GM21367 (cell line): ENCODE data around the gene TPK1.
"Not testable (repeated sequence)": the region's sequence is repeated elsewhere in the genome, so short reads cannot be mapped to it uniquely, and the experiment has no call there.

Experiments
- ATAC-seq: cut with Tn5 transposase; IDR thresholded peaks from one replicate; pipeline ENCODE4 v1.9.1; 2021; ENCODE audit not compliant: unreplicated experiment

Gene TPK1

GRCh38 chr7:144726840-144727239, 109.0 kb downstream of the TPK1 start:
- ATAC-seq = not testable (repeated sequence)

- peak; percentile 92 for ATAC-seq
Observed at GRCh38 chr7:144725070-144725469, 110.8 kb downstream of the TPK1 start.

GRCh38 chr7:144723301-144723700, 112.6 kb downstream of the TPK1 start:
- no peak for ATAC-seq

GRCh38 chr7:144720710-144721109, 115.1 kb downstream of the TPK1 start:
- ATAC-seq = no peak

GRCh38 chr7:144720149-144720548, 115.7 kb downstream of the TPK1 start:
- no peak for ATAC-seq

- no peak for ATAC-seq
Observed at GRCh38 chr7:144717720-144718119, 118.1 kb downstream of the TPK1 start.

- ATAC-seq = no peak
Observed at GRCh38 chr7:144713850-144714249, 122.0 kb downstream of the TPK1 start.

GRCh38 chr7:144710791-144711190, 125.1 kb downstream of the TPK1 start:
- ATAC-seq = no peak

GRCh38 chr7:144709066-144709465, 126.8 kb downstream of the TPK1 start:
- no peak for ATAC-seq

GRCh38 chr7:144691240-144691639, 144.6 kb downstream of the TPK1 start:
- ATAC-seq = no peak

GRCh38 chr7:144682581-144683280, 153.1 kb downstream of the TPK1 start:
- ATAC-seq = no peak

- no peak for ATAC-seq
Observed at GRCh38 chr7:144676492-144676891, 159.4 kb downstream of the TPK1 start.

GRCh38 chr7:144674550-144674949, 161.3 kb downstream of the TPK1 start:
- no peak for ATAC-seq

GRCh38 chr7:144672869-144673268, 163.0 kb downstream of the TPK1 start:
- ATAC-seq = no peak

GRCh38 chr7:144671429-144671828, 164.4 kb downstream of the TPK1 start:
- ATAC-seq = no peak

- ATAC-seq = no peak
Observed at GRCh38 chr7:144670218-144670617, 165.6 kb downstream of the TPK1 start.

- no peak for ATAC-seq
Observed at GRCh38 chr7:144668503-144668902, 167.3 kb downstream of the TPK1 start.

GRCh38 chr7:144665689-144666381, 170.0 kb downstream of the TPK1 start:
- no peak for ATAC-seq

- ATAC-seq = no peak
Observed at GRCh38 chr7:144659211-144659610, 176.6 kb downstream of the TPK1 start.

- ATAC-seq = peak; percentile 60
Observed at GRCh38 chr7:144656965-144657517, 178.8 kb downstream of the TPK1 start.

GRCh38 chr7:144653449-144653848, 182.4 kb downstream of the TPK1 start:
- ATAC-seq = no peak

GRCh38 chr7:144650439-144650838, 185.4 kb downstream of the TPK1 start:
- no peak for ATAC-seq
